ENCODE measurements around the gene PCDHA9.
"Not testable (repeated sequence)": the region's sequence is repeated elsewhere in the genome, so short reads cannot be mapped to it uniquely, and the experiment has no call there.

PCDHA9 gene

GRCh38 chr5:140834439-140835008 is 13.7 kb upstream of the PCDHA9 start:
- not testable (repeated sequence) for DNase-seq

DNA sequence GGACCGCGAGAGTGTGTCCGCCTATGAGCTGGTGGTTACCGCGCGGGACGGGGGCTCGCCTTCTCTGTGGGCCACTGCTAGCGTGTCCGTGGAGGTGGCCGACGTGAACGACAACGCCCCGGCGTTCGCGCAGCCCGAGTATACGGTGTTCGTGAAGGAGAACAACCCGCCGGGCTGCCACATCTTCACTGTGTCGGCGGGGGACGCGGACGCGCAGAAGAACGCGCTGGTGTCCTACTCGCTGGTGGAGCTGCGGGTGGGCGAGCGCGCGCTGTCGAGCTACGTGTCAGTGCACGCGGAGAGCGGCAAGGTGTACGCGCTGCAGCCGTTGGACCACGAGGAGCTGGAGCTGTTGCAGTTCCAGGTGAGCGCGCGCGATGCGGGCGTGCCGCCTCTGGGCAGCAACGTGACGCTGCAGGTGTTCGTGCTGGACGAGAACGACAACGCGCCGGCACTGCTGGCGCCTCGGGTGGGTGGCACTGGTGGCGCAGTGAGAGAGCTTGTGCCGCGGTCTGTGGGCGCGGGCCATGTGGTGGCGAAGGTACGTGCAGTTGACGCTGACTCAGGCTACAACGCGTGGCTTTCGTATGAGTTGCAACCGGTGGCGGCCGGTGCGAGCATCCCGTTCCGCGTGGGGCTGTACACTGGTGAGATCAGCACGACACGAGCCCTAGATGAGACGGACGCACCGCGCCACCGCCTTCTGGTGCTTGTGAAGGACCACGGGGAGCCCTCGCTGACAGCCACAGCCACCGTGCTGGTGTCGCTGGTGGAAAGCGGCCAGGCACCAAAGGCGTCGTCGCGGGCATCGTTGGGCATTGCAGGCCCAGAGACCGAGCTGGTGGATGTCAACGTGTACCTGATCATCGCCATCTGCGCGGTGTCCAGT is 12.3 kb upstream of the PCDHA9 start:
- no peak for DNase-seq

- no peak for DNase-seq
Observed at GRCh38 chr5:140840978-140841962, 6.9 kb upstream of the PCDHA9 start, which contains the start of gene PCDHA8. Gene PCDHA8 (plus strand): TSS chr5:140841187. CDS start chr5:140841322, 135 bp downstream.

- no peak for DNase-seq
Observed at GRCh38 chr5:140842798-140843733, 5.1 kb upstream of the PCDHA9 start.

DNA sequence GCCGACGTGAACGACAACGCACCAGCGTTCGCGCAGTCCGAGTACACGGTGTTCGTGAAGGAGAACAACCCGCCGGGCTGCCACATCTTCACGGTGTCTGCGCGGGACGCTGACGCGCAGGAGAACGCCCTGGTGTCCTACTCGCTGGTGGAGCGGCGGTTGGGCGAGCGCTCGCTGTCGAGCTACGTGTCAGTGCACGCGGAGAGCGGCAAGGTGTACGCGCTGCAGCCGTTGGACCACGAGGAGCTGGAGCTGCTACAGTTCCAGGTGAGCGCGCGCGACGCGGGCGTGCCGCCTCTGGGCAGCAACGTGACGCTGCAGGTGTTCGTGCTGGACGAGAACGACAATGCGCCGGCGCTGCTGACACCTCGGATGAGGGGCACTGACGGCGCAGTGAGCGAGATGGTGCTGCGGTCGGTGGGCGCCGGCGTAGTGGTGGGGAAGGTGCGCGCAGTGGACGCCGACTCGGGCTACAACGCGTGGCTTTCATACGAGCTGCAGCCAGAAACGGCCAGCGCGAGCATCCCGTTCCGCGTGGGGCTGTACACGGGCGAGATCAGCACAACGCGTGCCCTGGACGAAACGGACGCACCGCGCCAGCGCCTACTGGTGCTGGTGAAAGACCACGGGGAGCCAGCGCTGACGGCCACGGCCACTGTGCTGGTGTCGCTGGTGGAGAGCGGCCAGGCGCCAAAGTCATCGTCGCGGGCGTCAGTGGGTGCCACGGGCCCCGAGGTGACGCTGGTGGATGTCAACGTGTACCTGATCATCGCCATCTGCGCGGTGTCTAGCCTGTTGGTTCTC is 1.9 kb downstream of the PCDHA9 start:
- not testable (repeated sequence) for DNase-seq

GRCh38 chr5:140855772-140856674 is 7.8 kb downstream of the PCDHA9 start, which contains the start of gene PCDHA10:
Gene PCDHA10 (plus strand): TSS chr5:140855897. CDS start chr5:140856049, 152 bp downstream.
- DNase-seq, result no peak

- DNase-seq, result no peak
Observed at GRCh38 chr5:140857177-140857986, 9.2 kb downstream of the PCDHA9 start.

DNA sequence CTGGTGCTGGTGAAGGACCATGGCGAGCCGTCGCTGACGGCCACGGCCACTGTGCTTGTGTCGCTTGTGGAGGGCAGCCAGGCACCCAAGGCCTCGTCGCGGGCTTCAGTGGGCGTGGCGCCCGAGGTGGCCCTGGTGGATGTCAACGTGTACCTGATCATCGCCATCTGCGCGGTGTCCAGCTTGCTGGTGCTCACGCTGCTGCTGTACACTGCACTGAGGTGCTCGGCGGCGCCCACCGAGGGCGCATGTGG is 9.7 kb downstream of the PCDHA9 start:
- DNase-seq, result no peak

- no peak for DNase-seq
Observed at GRCh38 chr5:140862441-140863295, 14.5 kb downstream of the PCDHA9 start.

GRCh38 chr5:140868721-140869554 is 20.8 kb downstream of the PCDHA9 start, which contains the start of gene PCDHA11:
Gene PCDHA11 (plus strand): TSS chr5:140868957. CDS start chr5:140869104, 147 bp downstream.
- DNase-seq, result no peak

DNA sequence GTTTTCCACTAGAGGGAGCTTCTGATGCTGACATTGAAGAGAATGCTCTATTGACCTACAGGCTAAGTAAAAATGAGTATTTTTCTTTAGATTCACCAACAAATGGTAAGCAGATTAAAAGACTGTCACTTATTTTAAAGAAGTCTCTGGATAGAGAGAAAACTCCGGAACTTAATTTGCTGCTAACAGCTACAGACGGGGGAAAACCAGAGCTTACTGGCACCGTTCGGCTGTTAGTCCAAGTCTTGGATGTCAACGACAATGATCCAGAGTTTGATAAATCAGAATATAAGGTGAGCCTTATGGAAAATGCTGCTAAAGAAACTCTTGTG is 21.3 kb downstream of the PCDHA9 start:
- no peak for DNase-seq

DNA sequence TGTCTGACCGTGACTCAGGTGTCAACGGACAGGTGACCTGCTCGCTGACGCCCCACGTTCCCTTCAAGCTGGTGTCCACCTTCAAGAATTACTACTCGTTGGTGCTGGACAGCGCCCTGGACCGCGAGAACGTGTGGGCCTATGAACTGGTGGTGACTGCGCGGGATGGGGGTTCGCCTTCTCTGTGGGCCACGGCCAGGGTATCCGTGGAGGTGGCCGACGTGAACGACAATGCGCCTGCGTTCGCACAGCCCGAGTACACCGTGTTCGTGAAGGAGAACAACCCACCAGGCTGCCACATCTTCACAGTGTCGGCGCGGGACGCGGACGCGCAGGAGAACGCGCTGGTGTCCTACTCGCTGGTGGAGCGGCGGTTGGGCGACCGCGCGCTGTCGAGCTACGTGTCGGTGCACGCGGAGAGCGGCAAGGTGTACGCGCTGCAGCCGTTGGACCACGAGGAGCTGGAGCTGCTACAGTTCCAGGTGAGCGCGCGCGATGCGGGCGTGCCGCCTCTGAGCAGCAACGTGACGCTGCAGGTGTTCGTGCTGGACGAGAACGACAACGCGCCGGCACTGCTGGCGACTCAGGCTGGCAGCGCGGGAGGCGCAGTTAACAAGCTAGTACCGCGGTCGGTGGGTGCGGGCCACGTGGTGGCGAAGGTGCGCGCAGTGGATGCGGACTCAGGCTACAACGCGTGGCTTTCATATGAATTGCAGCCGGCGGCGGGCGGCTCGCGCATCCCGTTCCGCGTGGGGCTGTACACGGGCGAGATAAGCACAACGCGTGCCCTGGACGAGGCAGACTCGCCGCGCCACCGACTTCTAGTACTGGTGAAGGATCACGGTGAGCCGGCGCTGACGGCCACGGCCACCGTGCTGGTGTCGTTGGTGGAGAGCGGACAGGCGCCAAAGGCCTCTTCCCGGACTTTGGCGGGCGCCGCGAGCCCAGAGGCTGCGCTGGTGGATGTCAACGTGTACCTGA is 22.3 kb downstream of the PCDHA9 start:
- no peak for DNase-seq

DNA sequence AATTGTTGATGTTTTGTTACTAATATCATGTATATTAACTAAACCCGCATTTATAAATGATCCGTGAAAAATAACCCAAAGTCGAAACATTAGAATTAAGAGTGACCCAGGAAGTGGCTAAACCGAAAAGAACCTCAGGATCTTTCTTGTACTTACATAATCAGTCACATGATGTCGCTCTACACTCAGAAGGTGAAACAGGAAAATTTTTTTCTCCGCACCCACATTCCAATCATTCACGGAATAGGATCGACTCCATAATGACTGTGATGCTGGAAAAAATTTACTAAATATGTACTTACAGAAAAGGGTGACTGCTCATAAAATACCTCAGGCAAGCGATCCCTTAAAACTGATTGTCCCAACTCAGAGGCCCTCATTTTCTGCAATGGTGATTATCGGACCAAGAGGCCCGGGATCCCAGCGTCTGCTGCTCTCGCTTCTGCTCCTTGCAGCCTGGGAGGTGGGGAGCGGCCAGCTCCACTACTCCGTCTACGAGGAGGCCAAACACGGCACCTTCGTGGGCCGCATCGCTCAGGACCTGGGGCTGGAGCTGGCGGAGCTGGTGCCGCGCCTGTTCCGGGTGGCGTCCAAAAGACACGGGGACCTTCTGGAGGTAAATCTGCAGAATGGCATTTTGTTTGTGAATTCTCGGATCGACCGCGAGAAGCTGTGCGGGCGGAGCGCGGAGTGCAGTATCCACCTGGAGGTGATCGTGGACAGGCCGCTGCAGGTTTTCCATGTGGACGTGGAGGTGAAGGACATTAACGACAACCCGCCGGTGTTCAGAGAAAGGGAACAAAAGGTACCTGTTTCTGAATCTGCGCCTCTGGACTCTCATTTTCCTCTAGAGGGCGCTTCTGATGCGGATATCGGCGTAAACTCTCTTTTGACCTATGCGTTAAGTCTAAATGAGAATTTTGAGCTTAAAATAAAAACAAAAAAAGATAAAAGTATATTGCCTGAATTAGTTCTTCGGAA is 27.2 kb downstream of the PCDHA9 start, which contains the start of gene PCDHA12:
TSS of gene PCDHA12 (plus strand) at position 224 of the 981 bp plus-strand sequence. CDS start at position 389, 165 bp downstream.
- DNase-seq, result no peak

DNA sequence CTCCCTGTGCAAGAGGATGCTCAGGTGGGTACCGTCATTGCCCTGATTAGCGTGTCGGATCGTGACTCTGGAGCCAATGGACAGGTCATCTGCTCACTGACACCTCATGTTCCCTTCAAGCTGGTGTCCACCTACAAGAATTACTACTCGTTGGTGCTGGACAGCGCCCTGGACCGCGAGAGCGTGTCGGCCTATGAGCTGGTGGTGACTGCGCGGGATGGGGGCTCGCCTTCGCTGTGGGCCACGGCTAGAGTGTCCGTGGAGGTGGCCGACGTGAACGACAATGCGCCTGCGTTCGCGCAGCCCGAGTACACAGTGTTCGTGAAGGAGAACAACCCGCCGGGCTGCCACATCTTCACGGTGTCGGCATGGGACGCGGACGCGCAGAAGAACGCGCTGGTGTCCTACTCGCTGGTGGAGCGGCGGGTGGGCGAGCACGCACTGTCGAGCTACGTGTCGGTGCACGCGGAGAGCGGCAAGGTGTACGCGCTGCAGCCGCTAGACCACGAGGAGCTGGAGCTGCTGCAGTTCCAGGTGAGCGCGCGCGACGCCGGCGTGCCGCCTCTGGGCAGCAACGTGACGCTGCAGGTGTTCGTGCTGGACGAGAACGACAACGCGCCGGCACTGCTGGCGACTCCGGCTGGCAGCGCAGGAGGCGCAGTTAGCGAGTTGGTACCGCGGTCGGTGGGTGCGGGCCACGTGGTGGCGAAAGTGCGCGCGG is 28.5 kb downstream of the PCDHA9 start:
- not testable (repeated sequence) for DNase-seq
